Loucy (cell line): ENCODE data around the gene GAS2L1.

ENCODE experiments used
- H2AFZ ChIP-seq: fragments of 200-600 bp; sonication (generic); 2 replicates; pipeline ENCODE4 v1.6.0; 2016; ENCODE audit warnings: antibody characterized with exemption, mild to moderate bottlenecking, low read length, moderate library complexity
- H3F3A ChIP-seq: fragments of 200-600 bp; 2 replicates; pipeline ENCODE4 v1.6.0; 2016; ENCODE audit warnings: antibody characterized with exemption, low read depth, mild to moderate bottlenecking
- H3K27me3 ChIP-seq: fragments of 200-600 bp; sonication (generic); 2 replicates; pipeline ENCODE4 v1.6.1; 2014; ENCODE audit warnings: low read length, mild to moderate bottlenecking; ENCODE audit not compliant: insufficient read depth, poor library complexity, severe bottlenecking
- H3K36me3 ChIP-seq: fragments of 200-600 bp; sonication (generic); 2 replicates; pipeline ENCODE4 v1.6.1; 2016; ENCODE audit warnings: low read length; ENCODE audit not compliant: insufficient read depth
- H3K4me1 ChIP-seq: fragments of 200-600 bp; sonication (generic); 2 replicates; pipeline ENCODE4 v1.5.1; 2014; ENCODE audit warnings: low read length, mild to moderate bottlenecking; ENCODE audit not compliant: insufficient read depth, poor library complexity, severe bottlenecking
- H3K4me2 ChIP-seq: fragments of 200-600 bp; sonication (generic); 2 replicates; pipeline ENCODE4 v1.6.0; 2014; ENCODE audit warnings: antibody characterized with exemption, low read length, low read depth, mild to moderate bottlenecking; ENCODE audit not compliant: poor library complexity, severe bottlenecking
- H3K4me3 ChIP-seq: fragments of 200-600 bp; sonication (generic); 2 replicates; pipeline ENCODE4 v1.5.1; 2014; ENCODE audit warnings: low read length, mild to moderate bottlenecking, mixed read lengths; ENCODE audit not compliant: poor library complexity, severe bottlenecking
- H3K79me2 ChIP-seq: fragments of 200-600 bp; sonication (generic); 2 replicates; pipeline ENCODE4 v1.6.1; 2014; ENCODE audit warnings: low read length; ENCODE audit not compliant: insufficient read depth
- H3K9ac ChIP-seq: fragments of 200-600 bp; sonication (generic); 2 replicates; pipeline ENCODE4 v1.6.0; 2014; ENCODE audit warnings: mild to moderate bottlenecking, low read depth, low read length, moderate library complexity; ENCODE audit not compliant: poor library complexity, severe bottlenecking
- H3K9me2 ChIP-seq: fragments of 200-600 bp; sonication (generic); replicated peaks from 2 replicates; pipeline ENCODE4 v1.6.1; 2016; ENCODE audit warnings: low read depth, low read length, mixed read lengths
- H3K9me3 ChIP-seq: fragments of 200-600 bp; sonication (generic); 2 replicates; pipeline ENCODE4 v1.6.1; 2014; ENCODE audit warnings: mild to moderate bottlenecking, antibody characterized with exemption, low read length, low read depth; ENCODE audit not compliant: insufficient read depth
- H4K20me1 ChIP-seq: fragments of 200-600 bp; sonication (generic); 2 replicates; pipeline ENCODE4 v1.6.0; 2014; ENCODE audit warnings: antibody characterized with exemption, low read length, mild to moderate bottlenecking; ENCODE audit not compliant: insufficient read depth, poor library complexity, severe bottlenecking
- CTCF ChIP-seq: fragments of 200-600 bp; sonication (generic); conservative IDR thresholded peaks from 2 replicates; pipeline ENCODE4 v1.5.1; 2014; ENCODE audit warnings: mild to moderate bottlenecking, antibody characterized with exemption, low read length
- EZH2phosphoT487 ChIP-seq: fragments of 200-600 bp; IDR thresholded peaks from 2 replicates; pipeline ENCODE4 v1.6.1; 2018; ENCODE audit warnings: antibody characterized with exemption, mild to moderate bottlenecking, moderate library complexity, borderline replicate concordance

GAS2L1 gene

GRCh38 chr22:29288837-29289236 lies 17.6 kb upstream of the GAS2L1 start:
- Histone ChIP-seq H4K20me1 (peaks cover 81% of the 10 kb centered on the region), H3K79me2 (peaks cover 87% of the 10 kb centered on the region)

GRCh38 chr22:29290061-29290460 lies 16.4 kb upstream of the GAS2L1 start:
- no peak for TF ChIP-seq CTCF
- TF ChIP-seq EZH2phosphoT487: no peak
- Histone ChIP-seq H3K27me3 (no peaks in the 10 kb centered on the region), H3K4me3 (no peak overlapping the region), H4K20me1 (peaks cover 72% of the 10 kb centered on the region), H3K9me2 (no peaks in the 10 kb centered on the region), H3K4me1 (no peaks in the 10 kb centered on the region), H3K79me2 (peaks cover 79% of the 10 kb centered on the region), H3K9ac (no peak overlapping the region), H3K36me3 (peaks cover 99% of the 10 kb centered on the region), H3K9me3 (no peaks in the 10 kb centered on the region), H3K4me2 (no peak overlapping the region), H2AFZ (no peak overlapping the region), H3F3A (no peaks in the 10 kb centered on the region; the same call in 1 of the 2 replicates)

More at GRCh38 chr22:29288837-29289236, 17.6 kb upstream of the GAS2L1 start:
- Histone ChIP-seq H3K9ac (no peak overlapping the region), H2AFZ (no peak overlapping the region), H3K36me3 (peaks cover 99% of the 10 kb centered on the region), H3F3A (no peaks in the 10 kb centered on the region; the same call in 1 of the 2 replicates), H3K4me2 (no peak overlapping the region), H3K4me3 (no peak overlapping the region), H3K9me2 (no peaks in the 10 kb centered on the region), H3K27me3 (no peaks in the 10 kb centered on the region), H3K9me3 (no peaks in the 10 kb centered on the region), H3K4me1 (no peaks in the 10 kb centered on the region)
- no peak for TF ChIP-seq CTCF
- no peak for TF ChIP-seq EZH2phosphoT487

- peaks cover 99% of the 10 kb centered on the region for H3K36me3 ChIP-seq
- no peak overlapping the region for H2AFZ ChIP-seq
- TF ChIP-seq EZH2phosphoT487 (no peak), CTCF (no peak)
- no peak overlapping the region for H3K4me2 ChIP-seq
- H3K4me1 ChIP-seq: no peaks in the 10 kb centered on the region
- H4K20me1 ChIP-seq: peaks cover 62% of the 10 kb centered on the region
- H3K9ac ChIP-seq: no peak overlapping the region
- no peaks in the 10 kb centered on the region for H3K9me2 ChIP-seq
- H3K9me3 ChIP-seq: no peaks in the 10 kb centered on the region
- peaks cover 70% of the 10 kb centered on the region for H3K79me2 ChIP-seq
- H3K4me3 ChIP-seq: no peak overlapping the region
- no peaks in the 10 kb centered on the region; the same call in 1 of the 2 replicates for H3F3A ChIP-seq
- no peaks in the 10 kb centered on the region for H3K27me3 ChIP-seq
These were observed 15.2 kb upstream of the GAS2L1 start for GRCh38 chr22:29291215-29291614.
